Osteoblast (primary cell): ENCODE data around the gene MAPK8IP3. TPM values are rescaled to one million over a fixed set of nuclear protein-coding genes. Genes with fewer than 3 reads are reported as not detected.

Experiments used
- DNase-seq: peaks from one replicate; pipeline ENCODE4 v3.0.0; 2011; ENCODE audit warnings: low spot score, mixed read lengths; ENCODE audit not compliant: insufficient read length; ENCODE audit errors: missing footprints
- H2AFZ ChIP-seq: 2 replicates; pipeline ENCODE4 v1.6.0; 2011; ENCODE audit warnings: mild to moderate bottlenecking, low read length
- H3K27ac ChIP-seq: 2 replicates; pipeline ENCODE4 v1.5.1; 2011; ENCODE audit warnings: mild to moderate bottlenecking, low read depth, low read length, moderate library complexity
- H3K27me3 ChIP-seq: 2 replicates; pipeline ENCODE4 v1.6.0; 2012; ENCODE audit warnings: mild to moderate bottlenecking, control low read depth, inconsistent platforms, low read length, moderate library complexity; ENCODE audit not compliant: insufficient read depth
- H3K36me3 ChIP-seq: 2 replicates; pipeline ENCODE4 v1.5.1; 2011; ENCODE audit warnings: mild to moderate bottlenecking, low read length, control low read depth, moderate library complexity; ENCODE audit not compliant: insufficient read depth
- H3K4me1 ChIP-seq: 2 replicates; pipeline ENCODE4 v1.5.1; 2011; ENCODE audit warnings: mild to moderate bottlenecking, low read length, control low read depth, moderate library complexity; ENCODE audit not compliant: insufficient read depth
- H3K4me2 ChIP-seq: 2 replicates; pipeline ENCODE4 v1.6.0; 2011; ENCODE audit warnings: mild to moderate bottlenecking, low read length; ENCODE audit not compliant: insufficient read depth
- H3K4me3 ChIP-seq: fragments of 200-600 bp; sonication (generic); 3 replicates; pipeline ENCODE4 v1.5.1; 2012; ENCODE audit warnings: mild to moderate bottlenecking, low read length, inconsistent platforms; ENCODE audit not compliant: insufficient read depth
- H3K79me2 ChIP-seq: 2 replicates; pipeline ENCODE4 v1.6.0; 2012; ENCODE audit warnings: mild to moderate bottlenecking, low read length, control low read depth, inconsistent platforms; ENCODE audit not compliant: insufficient read depth
- H3K9me3 ChIP-seq: 2 replicates; pipeline ENCODE4 v1.5.1; 2011; ENCODE audit warnings: low read depth, low read length, control low read depth
- H4K20me1 ChIP-seq: 2 replicates; pipeline ENCODE4 v1.6.0; 2012; ENCODE audit warnings: mild to moderate bottlenecking, low read length, control low read depth; ENCODE audit not compliant: insufficient read depth
- CTCF ChIP-seq: IDR thresholded peaks from 2 replicates; pipeline ENCODE4 v1.5.1; 2011; ENCODE audit warnings: mild to moderate bottlenecking, low read depth, low read length, moderate library complexity; ENCODE audit errors: extremely low read depth
- total RNA-seq: library from RNA; depleted of rRNA; stranded (reverse); fragments of >200 nt; gene quantifications from 2 replicates; pipeline ENCODE4 v1.2.3, GENCODE V29; 2012

MAPK8IP3 gene
- total RNA-seq, 1 donor, result 64.1 TPM

GRCh38 chr16:1734123-1734522, 28.1 kb downstream of the MAPK8IP3 start:
- no peak overlapping the region for H3K4me3 ChIP-seq
- no peaks in the 10 kb centered on the region for H3K4me1 ChIP-seq
- H4K20me1 ChIP-seq, result peaks cover 28% of the 10 kb centered on the region
- TF ChIP-seq CTCF, result no peak
- no peak overlapping the region for H3K4me2 ChIP-seq
- H3K36me3 ChIP-seq, result peaks cover 29% of the 10 kb centered on the region
- H3K9me3 ChIP-seq, result no peaks in the 10 kb centered on the region
- H3K27ac ChIP-seq, result no peak overlapping the region
- peak; percentile 85 for DNase-seq
- no peak overlapping the region for H2AFZ ChIP-seq
- H3K27me3 ChIP-seq, result no peaks in the 10 kb centered on the region
- peaks cover 38% of the 10 kb centered on the region for H3K79me2 ChIP-seq

DNA sequence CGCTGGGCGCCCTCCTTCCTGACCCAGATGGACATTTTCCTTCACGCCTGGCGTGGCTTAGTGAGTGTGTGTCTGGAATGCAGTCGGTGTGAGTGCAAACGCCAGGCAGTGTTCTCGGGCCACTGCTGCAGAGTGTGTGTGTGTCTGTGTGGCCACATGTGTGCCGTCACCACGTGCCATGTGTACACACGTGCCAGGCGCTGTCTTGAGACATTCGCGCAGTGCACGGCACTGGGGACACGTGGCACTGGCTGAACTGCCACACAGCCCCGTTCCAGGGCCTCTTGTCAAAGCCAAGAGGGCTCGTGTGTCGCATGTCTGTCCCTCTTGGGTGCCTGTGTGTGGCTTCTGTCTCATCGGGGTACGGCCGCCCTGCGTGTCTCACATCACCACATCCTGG, 28.8 kb downstream of the MAPK8IP3 start:
- Histone ChIP-seq H2AFZ (no peak overlapping the region), H3K4me1 (no peaks in the 10 kb centered on the region), H3K4me3 (no peak overlapping the region), H3K4me2 (no peak overlapping the region), H3K36me3 (peaks cover 26% of the 10 kb centered on the region), H3K27ac (no peak overlapping the region), H3K9me3 (no peaks in the 10 kb centered on the region), H3K27me3 (no peaks in the 10 kb centered on the region), H4K20me1 (peaks cover 34% of the 10 kb centered on the region), H3K79me2 (peaks cover 42% of the 10 kb centered on the region)
- TF ChIP-seq CTCF, result no peak
- DNase-seq, result peak; percentile 73

DNA sequence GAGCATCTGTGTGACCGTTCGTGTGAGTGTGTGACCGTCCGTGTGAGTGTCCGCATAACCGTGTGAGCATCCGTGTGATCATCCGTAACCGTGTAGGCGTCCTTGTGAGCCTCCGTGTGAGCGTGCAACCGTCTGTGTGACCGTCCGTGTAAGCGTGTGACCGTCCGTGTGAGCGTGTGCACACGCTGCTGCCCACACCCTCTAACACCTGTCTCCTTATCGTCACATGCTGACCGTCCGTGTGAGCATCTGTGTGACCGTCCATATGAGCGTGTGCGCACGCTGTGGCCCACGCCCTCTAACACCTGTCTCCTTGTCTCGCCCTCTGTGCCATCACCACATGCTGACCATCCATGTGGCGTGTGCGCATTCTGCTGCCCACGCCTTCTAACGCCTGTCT, 34.2 kb downstream of the MAPK8IP3 start:
- peak; percentile 67 for DNase-seq
- no peak overlapping the region for H3K27ac ChIP-seq
- H3K36me3 ChIP-seq, result peaks cover 27% of the 10 kb centered on the region
- H3K4me1 ChIP-seq, result peaks cover 4% of the 10 kb centered on the region
- peaks cover 31% of the 10 kb centered on the region for H4K20me1 ChIP-seq
- H2AFZ ChIP-seq, result no peak overlapping the region
- no peaks in the 10 kb centered on the region for H3K9me3 ChIP-seq
- no peak overlapping the region for H3K4me2 ChIP-seq
- TF ChIP-seq CTCF, result no peak
- no peak overlapping the region for H3K4me3 ChIP-seq
- H3K79me2 ChIP-seq, result peaks cover 39% of the 10 kb centered on the region
- H3K27me3 ChIP-seq, result no peaks in the 10 kb centered on the region

GRCh38 chr16:1740781-1741490, 34.9 kb downstream of the MAPK8IP3 start:
- no peak overlapping the region for H3K4me2 ChIP-seq
- peaks cover 11% of the 10 kb centered on the region for H3K4me1 ChIP-seq
- no peak overlapping the region for H3K27ac ChIP-seq
- peaks cover 28% of the 10 kb centered on the region for H4K20me1 ChIP-seq
- H3K79me2 ChIP-seq, result peaks cover 32% of the 10 kb centered on the region
- no peak overlapping the region for H3K4me3 ChIP-seq
- no peak for DNase-seq
- no peak overlapping the region for H2AFZ ChIP-seq
- no peaks in the 10 kb centered on the region for H3K9me3 ChIP-seq
- no peaks in the 10 kb centered on the region for H3K27me3 ChIP-seq
- no peak for TF ChIP-seq CTCF
- H3K36me3 ChIP-seq, result peaks cover 21% of the 10 kb centered on the region
